Spleen (tissue), 11 donors: Measurements from ENCODE around the gene SORBS1. TPM values are rescaled to one million over a fixed set of nuclear protein-coding genes. Genes with fewer than 3 reads are reported as not detected.

ENCODE experiments used
- DNase-seq: peaks from one replicate; pipeline ENCODE4 v3.0.0-alpha.2; 2020
- H3K27ac ChIP-seq, 8 donors: fragments of 200-600 bp; sonication (generic) in 7 of 8; 1 replicate in 4 of 8; 2 replicates in 4 of 8; pipeline versions ENCODE4 v1.5.0 to v1.8.0; 2016 to 2021; ENCODE audit warnings: inconsistent platforms in 4 of 8, mild to moderate bottlenecking in 4 of 8, moderate library complexity in 1 of 8
- H3K27me3 ChIP-seq, 7 donors: fragments of 200-600 bp; sonication (generic) in 6 of 7; replicated peaks in 1 of 7; 1 replicate in 4 of 7; 2 replicates in 3 of 7; pipeline versions ENCODE4 v1.5.0 to v1.8.0; 2016 to 2021; ENCODE audit warnings: inconsistent platforms in 3 of 7, mild to moderate bottlenecking in 1 of 7
- H3K36me3 ChIP-seq, 6 donors: fragments of 200-600 bp; sonication (generic) in 5 of 6; 1 replicate in 4 of 6; 2 replicates in 2 of 6; pipeline versions ENCODE4 v1.5.0 to v1.8.0; 2016 to 2021; ENCODE audit warnings: inconsistent platforms in 2 of 6
- H3K4me1 ChIP-seq, 6 donors: fragments of 200-600 bp; sonication (generic) in 5 of 6; 1 replicate in 3 of 6; 2 replicates in 3 of 6; pipeline versions ENCODE4 v1.5.0 to v1.8.0; 2016 to 2021; ENCODE audit warnings: inconsistent platforms in 3 of 6
- H3K4me3 ChIP-seq, 8 donors: fragments of 200-600 bp; sonication (generic) in 7 of 8; 1 replicate in 4 of 8; 2 replicates in 4 of 8; pipeline versions ENCODE4 v1.5.0 to v1.8.0; 2016 to 2021; ENCODE audit warnings: inconsistent platforms in 4 of 8, mild to moderate bottlenecking in 4 of 8, moderate library complexity in 2 of 8
- H3K9me3 ChIP-seq, 8 donors: fragments of 200-600 bp; sonication (generic) in 7 of 8; 1 replicate in 4 of 8; 2 replicates in 4 of 8; pipeline versions ENCODE4 v1.5.0 to v1.8.0; 2016 to 2021; ENCODE audit warnings: inconsistent platforms in 4 of 8
- CTCF ChIP-seq, 11 experiments: fragments of 200-600 bp in 7 of 11; fragments of 450-650 bp in 4 of 11; sonication (generic) in 4 of 11; IDR thresholded peaks in 8 of 11; conservative IDR thresholded peaks in 3 of 11; 1 replicate in 7 of 11; 2 replicates in 4 of 11; pipeline versions ENCODE4 v1.4.0 to v1.8.0; 2016 to 2021; ENCODE audit warnings: antibody characterized with exemption in 11 of 11, inconsistent platforms in 4 of 11, mild to moderate bottlenecking in 1 of 11
- POLR2A ChIP-seq, 3 donors: fragments of 450-650 bp; IDR thresholded peaks; one replicate each; pipeline ENCODE4 v1.5.1; 2017; ENCODE audit warnings: antibody characterized with exemption in 3 of 3, mild to moderate bottlenecking in 1 of 3
- POLR2AphosphoS5 ChIP-seq, 3 donors: sonication (generic); formaldehyde crosslinking; IDR thresholded peaks; one replicate each; pipeline ENCODE4 v1.5.1; 2017; ENCODE audit warnings: antibody characterized with exemption in 3 of 3
- WGBS, 5 donors: extraction: QIAGEN DNeasy Blood & Tissue Kit in 3 of 5; methylation state at CpG; one replicate each; pipeline versions ENCODE4 v1.1.5 to v1.1.7; 2013 to 2018; 5-methylcytosine and 5-hydroxymethylcytosine counted together
- intact Hi-C: fragments of 100-400 bp; cut with DNase I; formaldehyde crosslinking; loops from one replicate; pipeline ENCODE4 v1.15.0; 2023; ENCODE audit warnings: low total_unique reads
- polyA plus RNA-seq, 3 donors: library from polyadenylated mRNA; stranded (reverse); fragments of 200-250 nt; gene quantifications; one replicate each; pipeline ENCODE4 v1.2.1, GENCODE V29; 2013
- total RNA-seq, 7 donors: library from RNA; depleted of rRNA in 3 of 7; stranded (reverse); fragments of >200 nt in 3 of 7; fragmentation: NEBNext Ultra II Directional in 4 of 7; extraction: Animal tissue kit (Norgen Biotek cat#: 25700) in 4 of 7; gene quantifications; one replicate each; pipeline versions ENCODE4 v1.1.0 to v1.2.1, GENCODE V29; 2016 to 2021
- donor health status: healthy with polysubstance abuse.
- donor health status: DM: no; HTN: no; CAD: no; lungs with moderate emphysema.
- donor health status: DM: no; HTN: no; CAD: no.
- donor health status: Bipolar disorder and iron deficiency.
- donor health status: healthy.
- donor health status: DM: no; HTN: no; CAD: no.
- donor health status: DM: yes; HTN: yes; CAD: no.

SORBS1 gene
- total and polyA plus RNA-seq, 10 donors: 2.8 to 30.8 (median 18.1) TPM

DNA sequence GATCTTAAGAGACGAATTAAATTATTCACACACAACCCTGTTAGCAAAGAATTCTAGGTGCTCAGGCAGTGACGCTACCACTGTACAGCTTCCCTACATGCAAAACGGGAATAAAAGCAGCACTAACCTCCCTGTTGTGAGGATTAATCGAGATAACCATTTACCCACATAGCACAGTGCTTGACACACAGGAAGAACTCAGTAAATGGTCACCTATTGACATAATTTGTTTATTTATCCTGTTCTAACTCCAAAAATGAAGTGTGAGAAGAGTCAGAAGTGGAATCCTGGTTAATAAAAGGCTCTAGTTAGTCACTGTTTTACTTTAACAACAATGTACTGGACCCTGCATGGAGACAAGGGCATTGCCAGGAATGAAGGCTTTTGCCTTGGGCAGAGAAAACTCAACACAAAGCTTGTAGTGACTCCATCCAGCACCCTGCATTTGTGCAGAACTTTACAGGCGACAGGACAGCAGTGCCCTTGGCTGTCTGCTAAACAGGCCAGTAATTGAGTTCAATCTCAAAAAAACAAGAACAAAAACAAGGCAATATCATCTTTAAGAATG, 103.8 kb downstream of the SORBS1 start:
- H3K27me3 ChIP-seq: no peaks in the 10 kb centered on the region
- WGBS, 5 donors: 79 to 91% (median 86%) methylated on average over 5 of the region's 5 CpGs
- no peaks in the 10 kb centered on the region for H3K9me3 ChIP-seq
- TF ChIP-seq POLR2A (IDR thresholded peaks at IDR 0.05) (no peak), POLR2AphosphoS5 (IDR thresholded peaks at IDR 0.05) (no peak), CTCF (IDR thresholded peaks at IDR 0.05 in 8 of 11, conservative IDR thresholded peaks at IDR 0.05 in 3 of 11) (no peak)
- no peak overlapping the region for H3K4me3 ChIP-seq
- no peak overlapping the region for H3K27ac ChIP-seq
- DNase-seq: no peak
- H3K36me3 ChIP-seq: no peaks in the 10 kb centered on the region
- H3K4me1 ChIP-seq: no peaks in the 10 kb centered on the region
- intact Hi-C loops: no loop called here

- intact Hi-C loops: no loop called here
Observed at GRCh38 chr10:95456516-95456915, 104.7 kb downstream of the SORBS1 start.

GRCh38 chr10:95454940-95455339, 106.2 kb downstream of the SORBS1 start:
- TF ChIP-seq POLR2A (IDR thresholded peaks at IDR 0.05): no peak
- TF ChIP-seq POLR2AphosphoS5 (IDR thresholded peaks at IDR 0.05): no peak
- TF ChIP-seq CTCF (IDR thresholded peaks at IDR 0.05 in 8 of 11, conservative IDR thresholded peaks at IDR 0.05 in 3 of 11): no peak
- 78 to 91% (median 85%) methylated on average over 4 of the region's 4 CpGs for WGBS, 5 donors
- H3K36me3 ChIP-seq: no peaks in the 10 kb centered on the region
- no peaks in the 10 kb centered on the region for H3K27me3 ChIP-seq
- no peak overlapping the region for H3K4me3 ChIP-seq
- no peak for DNase-seq
- intact Hi-C loops: no loop called here
- H3K9me3 ChIP-seq: no peaks in the 10 kb centered on the region
- no peak overlapping the region for H3K27ac ChIP-seq
- no peaks in the 10 kb centered on the region for H3K4me1 ChIP-seq

More at GRCh38 chr10:95456516-95456915, 104.7 kb downstream of the SORBS1 start:
- no peaks in the 10 kb centered on the region for H3K36me3 ChIP-seq
- H3K27ac ChIP-seq: no peak overlapping the region
- H3K4me1 ChIP-seq: no peaks in the 10 kb centered on the region
- H3K27me3 ChIP-seq: no peaks in the 10 kb centered on the region
- no peak overlapping the region for H3K4me3 ChIP-seq
- TF ChIP-seq CTCF (IDR thresholded peaks at IDR 0.05 in 8 of 11, conservative IDR thresholded peaks at IDR 0.05 in 3 of 11): no peak
- no peak for TF ChIP-seq POLR2A (IDR thresholded peaks at IDR 0.05)
- TF ChIP-seq POLR2AphosphoS5 (IDR thresholded peaks at IDR 0.05): no peak
- no peaks in the 10 kb centered on the region for H3K9me3 ChIP-seq
- no peak for DNase-seq
- WGBS, 5 donors: 88 to 94% (median 90%) methylated on average over 2 of the region's 2 CpGs

- Histone ChIP-seq H3K4me1 (no peaks in the 10 kb centered on the region), H3K9me3 (no peaks in the 10 kb centered on the region)
- no peak for DNase-seq
Observed at GRCh38 chr10:95454356-95454755, 106.8 kb downstream of the SORBS1 start.

More at GRCh38 chr10:95454356-95454755, 106.8 kb downstream of the SORBS1 start:
- TF ChIP-seq CTCF (IDR thresholded peaks at IDR 0.05 in 8 of 11, conservative IDR thresholded peaks at IDR 0.05 in 3 of 11) (no peak), POLR2AphosphoS5 (IDR thresholded peaks at IDR 0.05) (no peak), POLR2A (IDR thresholded peaks at IDR 0.05) (no peak)
- 89 to 98% (median 91%) methylated on average over 3 of the region's 3 CpGs for WGBS, 5 donors
- intact Hi-C loops: no loop called here
- Histone ChIP-seq H3K27ac (no peak overlapping the region), H3K36me3 (no peaks in the 10 kb centered on the region), H3K4me3 (no peak overlapping the region), H3K27me3 (no peaks in the 10 kb centered on the region)
